Measurements from ENCODE around the gene ABHD17A.
A peak's percentile ranks its signal among the peaks of the same experiment; 100 is the strongest.

The ABHD17A gene

DNA sequence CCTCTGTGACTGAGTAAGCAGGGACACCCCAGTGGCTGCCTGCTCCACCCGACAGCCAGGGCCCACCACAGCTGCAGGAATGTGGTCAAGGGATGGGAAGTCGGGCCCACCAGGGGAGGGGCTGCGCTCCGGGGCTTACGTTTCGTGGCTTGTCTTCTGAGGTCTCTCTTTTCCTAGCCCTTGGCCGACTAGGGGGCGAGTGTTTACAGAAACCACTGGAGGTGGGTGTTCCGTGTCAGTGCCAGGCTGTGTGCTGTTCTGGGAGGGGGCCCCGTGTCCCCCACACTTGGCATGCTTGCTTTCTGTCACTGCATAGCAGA, 24.4 kb upstream of the ABHD17A start:
- no peak overlapping the region for H3K27ac ChIP-seq
- no peak overlapping the region for H3K4me3 ChIP-seq (ENCODE audit: low read depth, low read length)
- no peaks in the 10 kb centered on the region for H3K27me3 ChIP-seq (replicated peaks)
- no peak for DNase-seq
- TF ChIP-seq, protein P1, sequence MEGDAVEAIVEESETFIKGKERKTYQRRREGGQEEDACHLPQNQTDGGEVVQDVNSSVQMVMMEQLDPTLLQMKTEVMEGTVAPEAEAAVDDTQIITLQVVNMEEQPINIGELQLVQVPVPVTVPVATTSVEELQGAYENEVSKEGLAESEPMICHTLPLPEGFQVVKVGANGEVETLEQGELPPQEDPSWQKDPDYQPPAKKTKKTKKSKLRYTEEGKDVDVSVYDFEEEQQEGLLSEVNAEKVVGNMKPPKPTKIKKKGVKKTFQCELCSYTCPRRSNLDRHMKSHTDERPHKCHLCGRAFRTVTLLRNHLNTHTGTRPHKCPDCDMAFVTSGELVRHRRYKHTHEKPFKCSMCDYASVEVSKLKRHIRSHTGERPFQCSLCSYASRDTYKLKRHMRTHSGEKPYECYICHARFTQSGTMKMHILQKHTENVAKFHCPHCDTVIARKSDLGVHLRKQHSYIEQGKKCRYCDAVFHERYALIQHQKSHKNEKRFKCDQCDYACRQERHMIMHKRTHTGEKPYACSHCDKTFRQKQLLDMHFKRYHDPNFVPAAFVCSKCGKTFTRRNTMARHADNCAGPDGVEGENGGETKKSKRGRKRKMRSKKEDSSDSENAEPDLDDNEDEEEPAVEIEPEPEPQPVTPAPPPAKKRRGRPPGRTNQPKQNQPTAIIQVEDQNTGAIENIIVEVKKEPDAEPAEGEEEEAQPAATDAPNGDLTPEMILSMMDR (IDR thresholded peaks at IDR 0.05; ENCODE audit: low read depth, low read length, missing control alignments), result no peak
- H3K36me3 ChIP-seq (replicated peaks), result peaks cover 20% of the 10 kb centered on the region
- in situ Hi-C loops (cut with HindIII; ENCODE audit: low pct_ligation_motif_present, low sequenced_read_pairs), result no loop called here

DNA sequence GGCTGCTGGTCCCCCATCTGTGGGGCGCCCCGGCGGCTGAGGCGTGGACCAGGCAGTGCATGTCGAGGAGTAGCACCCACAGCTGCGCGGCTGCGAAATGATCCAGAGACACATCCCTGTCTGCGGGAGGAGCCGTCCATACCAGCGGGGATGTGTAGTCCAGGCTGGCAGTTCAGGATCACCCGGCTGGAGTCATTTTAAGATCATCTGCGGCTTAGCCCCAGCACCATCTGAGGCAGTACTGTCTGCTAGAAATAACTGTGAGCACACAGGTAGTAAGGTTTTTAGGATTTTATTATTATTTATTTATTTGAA, 23.0 kb upstream of the ABHD17A start:
- peaks cover 15% of the 10 kb centered on the region for H3K36me3 ChIP-seq (replicated peaks)
- TF ChIP-seq, protein P1 (IDR thresholded peaks at IDR 0.05; ENCODE audit: low read depth, low read length, missing control alignments), result no peak
- H3K27me3 ChIP-seq (replicated peaks), result no peaks in the 10 kb centered on the region
- no peak for DNase-seq
- in situ Hi-C loops (cut with HindIII; ENCODE audit: low pct_ligation_motif_present, low sequenced_read_pairs), result no loop called here
- no peak overlapping the region for H3K27ac ChIP-seq
- H3K4me3 ChIP-seq (ENCODE audit: low read depth, low read length), result no peak overlapping the region

DNA sequence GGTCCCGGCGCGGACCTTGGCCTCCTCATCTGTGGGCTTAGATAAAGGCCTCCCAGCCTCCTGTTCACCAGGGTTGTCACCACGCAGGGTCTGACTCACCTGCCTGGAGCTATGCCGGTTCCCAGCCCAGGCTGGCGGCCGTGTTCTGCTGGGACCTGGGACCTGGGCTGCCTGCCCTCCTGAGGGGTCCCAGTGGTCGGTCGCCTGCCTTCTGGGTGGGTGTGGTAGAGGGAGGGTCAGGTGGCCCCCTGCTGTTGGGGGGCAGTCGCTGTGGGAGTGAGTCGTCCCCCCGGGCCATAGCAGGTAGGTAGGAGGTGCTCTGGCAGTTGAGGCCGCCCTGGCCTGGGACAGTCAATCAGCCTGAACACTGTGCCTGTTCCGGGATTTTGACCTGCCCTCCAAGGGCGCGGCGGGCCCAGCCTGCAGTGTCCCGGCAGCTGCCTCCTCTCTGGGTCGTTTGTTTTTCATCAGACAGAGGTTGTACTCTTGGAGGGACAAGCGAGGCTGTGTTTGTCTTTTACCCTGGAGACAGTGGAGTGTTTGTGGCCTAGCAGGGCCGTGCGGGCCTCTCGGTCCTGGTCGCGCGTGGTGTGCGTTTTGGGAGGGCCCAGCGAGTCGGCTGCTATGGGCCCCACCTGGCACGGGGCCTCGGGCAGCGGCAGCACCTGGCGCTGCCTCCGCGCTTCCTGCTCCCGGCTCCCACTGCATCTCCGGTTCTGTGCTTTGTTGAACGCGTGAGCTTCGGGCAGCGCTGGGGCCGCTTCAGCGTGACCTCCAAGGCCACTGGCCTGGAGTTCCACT, 22.5 kb upstream of the ABHD17A start:
- Histone ChIP-seq H3K36me3 (replicated peaks) (peaks cover 10% of the 10 kb centered on the region), H3K27ac (no peak overlapping the region), H3K4me3 (ENCODE audit: low read depth, low read length) (peak overlapping the region; percentile 3), H3K27me3 (replicated peaks) (no peaks in the 10 kb centered on the region)
- TF ChIP-seq, protein P1 (IDR thresholded peaks at IDR 0.05; ENCODE audit: low read depth, low read length, missing control alignments), result no peak
- in situ Hi-C loops (cut with HindIII; ENCODE audit: low pct_ligation_motif_present, low sequenced_read_pairs), result no loop called here
- DNase-seq, result no peak

DNA sequence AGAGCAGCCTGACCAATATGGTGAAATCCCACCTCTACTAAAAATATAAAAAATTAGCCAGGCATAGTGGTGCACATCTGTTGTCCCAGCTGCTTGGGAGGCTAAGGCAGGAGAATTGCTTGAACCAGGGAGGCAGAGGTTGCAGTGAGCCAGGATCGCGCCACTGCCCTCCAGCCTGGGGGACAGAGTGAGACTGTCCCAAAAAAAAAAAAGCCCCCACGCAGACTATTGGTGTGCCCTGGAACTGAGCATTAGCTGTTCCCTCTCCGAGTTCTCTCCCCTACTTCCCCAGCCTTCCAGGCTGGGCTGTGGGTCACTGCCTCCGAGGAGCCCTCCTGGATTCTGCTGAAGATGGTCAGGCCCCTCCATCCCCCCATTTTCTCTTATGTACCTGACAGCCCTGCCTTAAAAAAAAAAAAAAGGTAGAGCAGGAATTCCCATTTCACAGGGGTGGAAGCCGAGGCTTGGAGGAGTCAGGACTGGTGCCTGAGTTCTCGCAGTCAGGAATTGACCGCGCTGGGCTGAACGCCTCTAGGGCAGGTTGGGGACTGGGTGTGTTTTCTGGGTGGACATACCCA, 21.8 kb upstream of the ABHD17A start:
- TF ChIP-seq, protein P1 (IDR thresholded peaks at IDR 0.05; ENCODE audit: low read depth, low read length, missing control alignments), result no peak
- DNase-seq, result no peak
- Histone ChIP-seq H3K27me3 (replicated peaks) (no peaks in the 10 kb centered on the region), H3K27ac (no peak overlapping the region), H3K4me3 (ENCODE audit: low read depth, low read length) (no peak overlapping the region), H3K36me3 (replicated peaks) (peaks cover 3% of the 10 kb centered on the region)
- in situ Hi-C loops (cut with HindIII; ENCODE audit: low pct_ligation_motif_present, low sequenced_read_pairs), result no loop called here

DNA sequence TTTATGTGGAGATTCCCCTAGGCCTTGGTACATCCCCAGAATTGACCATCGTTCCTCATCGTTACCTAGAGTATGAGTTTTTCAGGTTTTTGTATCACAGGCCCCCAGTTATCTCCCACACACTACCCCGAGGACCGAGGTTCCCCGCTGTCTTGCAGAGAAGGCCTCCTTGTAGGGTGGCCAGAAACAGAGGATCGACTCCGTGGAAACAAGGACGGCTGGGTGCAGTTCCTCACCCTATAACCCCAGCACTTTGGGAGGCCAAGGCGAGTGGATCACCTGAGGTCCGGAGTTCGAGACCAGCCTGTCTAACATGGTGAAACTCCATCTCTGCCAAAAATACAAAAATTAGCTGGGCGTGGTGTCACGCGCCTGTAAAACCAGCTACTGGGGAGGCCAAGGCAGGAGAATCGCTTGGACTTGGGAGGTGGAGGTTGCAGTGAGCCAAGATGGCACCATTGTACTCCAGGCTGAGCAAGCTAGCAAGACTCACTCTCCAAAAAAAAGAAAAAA, 20.6 kb upstream of the ABHD17A start:
- H3K36me3 ChIP-seq (replicated peaks), result no peaks in the 10 kb centered on the region
- H3K4me3 ChIP-seq (ENCODE audit: low read depth, low read length), result peak overlapping the region; percentile 72
- DNase-seq, result no peak
- H3K27ac ChIP-seq, result peak overlapping the region; percentile 64
- H3K27me3 ChIP-seq (replicated peaks), result no peaks in the 10 kb centered on the region
- in situ Hi-C loops (cut with HindIII; ENCODE audit: low pct_ligation_motif_present, low sequenced_read_pairs), result no loop called here
- TF ChIP-seq, protein P1 (IDR thresholded peaks at IDR 0.05; ENCODE audit: low read depth, low read length, missing control alignments), result no peak

Measured in brain microvascular endothelial cell (primary cell).